SKM-1 (cell line): ENCODE measurements around the gene NDFIP1.
"Not testable (repeated sequence)": the region's sequence is repeated elsewhere in the genome, so short reads cannot be mapped to it uniquely, and the experiment has no call there.

Experiments
- DNase-seq: peaks from one replicate; lab custom pipeline; 2025; ENCODE audit not compliant: unreplicated experiment; lab: John Stamatoyannopoulos, UW

The NDFIP1 gene

GRCh38 chr5:142151436-142152383, 43.1 kb downstream of the NDFIP1 start:
- peak; percentile 29 for DNase-seq

- DNase-seq = no peak
These were observed 43.8 kb downstream of the NDFIP1 start for GRCh38 chr5:142152384-142152732.

- DNase-seq = no peak
These were observed 45.3 kb downstream of the NDFIP1 start for GRCh38 chr5:142153674-142154448.

- DNase-seq = not testable (repeated sequence)
These were observed 45.9 kb downstream of the NDFIP1 start for GRCh38 chr5:142154449-142154841.

GRCh38 chr5:142156839-142157463, 48.4 kb downstream of the NDFIP1 start:
- DNase-seq = peak; percentile 10

- no peak for DNase-seq
These were observed 50.8 kb downstream of the NDFIP1 start for GRCh38 chr5:142159354-142159753.

- no peak for DNase-seq
These were observed 55.7 kb downstream of the NDFIP1 start for GRCh38 chr5:142164315-142164714.

GRCh38 chr5:142166754-142167153, 58.2 kb downstream of the NDFIP1 start:
- DNase-seq = no peak

GRCh38 chr5:142167458-142167857, 58.9 kb downstream of the NDFIP1 start:
- DNase-seq = no peak

- no peak for DNase-seq
These were observed 59.8 kb downstream of the NDFIP1 start for GRCh38 chr5:142168365-142168764.

GRCh38 chr5:142170254-142170953, 61.8 kb downstream of the NDFIP1 start:
- DNase-seq = no peak

GRCh38 chr5:142171270-142171669, 62.7 kb downstream of the NDFIP1 start:
- DNase-seq = no peak

GRCh38 chr5:142175039-142175438, 66.5 kb downstream of the NDFIP1 start:
- DNase-seq = no peak

- no peak for DNase-seq
These were observed 67.0 kb downstream of the NDFIP1 start for GRCh38 chr5:142175461-142176142.

- no peak for DNase-seq
These were observed 67.7 kb downstream of the NDFIP1 start for GRCh38 chr5:142176255-142176654.

GRCh38 chr5:142178651-142179050, 70.1 kb downstream of the NDFIP1 start:
- no peak for DNase-seq

GRCh38 chr5:142179776-142180387, 71.3 kb downstream of the NDFIP1 start:
- DNase-seq = no peak

GRCh38 chr5:142181096-142181495, 72.5 kb downstream of the NDFIP1 start:
- DNase-seq = no peak

GRCh38 chr5:142181547-142182163, 73.1 kb downstream of the NDFIP1 start:
- DNase-seq = no peak

GRCh38 chr5:142182840-142183239, 74.3 kb downstream of the NDFIP1 start:
- no peak for DNase-seq
